ENCODE measurements around the gene JPH3.
A peak's percentile ranks its signal among the peaks of the same experiment; 100 is the strongest.

Gene JPH3

GRCh38 chr16:87602001-87602775 lies at the start of gene JPH3:
TSS of gene JPH3 (plus strand) at chr16:87602508. CDS start at chr16:87603147, 639 bp downstream.
- no peak for DNase-seq

GRCh38 chr16:87552772-87553573 lies 49.3 kb upstream of the JPH3 start:
- DNase-seq = no peak

GRCh38 chr16:87554754-87555427 lies 47.4 kb upstream of the JPH3 start:
- no peak for DNase-seq

GRCh38 chr16:87555647-87556046 lies 46.7 kb upstream of the JPH3 start:
- no peak for DNase-seq

- no peak for DNase-seq
Observed at GRCh38 chr16:87556941-87557459, 45.3 kb upstream of the JPH3 start.

GRCh38 chr16:87558682-87559081 lies 43.6 kb upstream of the JPH3 start:
- DNase-seq = no peak

- DNase-seq = no peak
Observed at GRCh38 chr16:87559945-87560344, 42.4 kb upstream of the JPH3 start.

GRCh38 chr16:87560428-87561199 lies 41.7 kb upstream of the JPH3 start:
- peak; percentile 44 for DNase-seq

- DNase-seq = no peak
Observed at GRCh38 chr16:87561200-87562105, 40.9 kb upstream of the JPH3 start.

- no peak for DNase-seq
Observed at GRCh38 chr16:87562201-87562600, 40.1 kb upstream of the JPH3 start.

GRCh38 chr16:87563022-87563421 lies 39.3 kb upstream of the JPH3 start:
- no peak for DNase-seq

GRCh38 chr16:87563714-87564523 lies 38.4 kb upstream of the JPH3 start:
- DNase-seq = no peak

GRCh38 chr16:87564524-87564778 lies 37.9 kb upstream of the JPH3 start:
- no peak for DNase-seq

GRCh38 chr16:87569601-87570571 lies 32.4 kb upstream of the JPH3 start:
- DNase-seq = no peak

- DNase-seq = no peak
Observed at GRCh38 chr16:87570572-87570937, 31.8 kb upstream of the JPH3 start.

- no peak for DNase-seq
Observed at GRCh38 chr16:87570938-87571867, 31.1 kb upstream of the JPH3 start.

GRCh38 chr16:87571868-87572244 lies 30.5 kb upstream of the JPH3 start:
- no peak for DNase-seq

GRCh38 chr16:87572959-87573358 lies 29.3 kb upstream of the JPH3 start:
- no peak for DNase-seq
